ENCODE measurements around the gene ZNF646.
"Not testable (repeated sequence)": the region's sequence is repeated elsewhere in the genome, so short reads cannot be mapped to it uniquely, and the experiment has no call there.

The ZNF646 gene

DNA sequence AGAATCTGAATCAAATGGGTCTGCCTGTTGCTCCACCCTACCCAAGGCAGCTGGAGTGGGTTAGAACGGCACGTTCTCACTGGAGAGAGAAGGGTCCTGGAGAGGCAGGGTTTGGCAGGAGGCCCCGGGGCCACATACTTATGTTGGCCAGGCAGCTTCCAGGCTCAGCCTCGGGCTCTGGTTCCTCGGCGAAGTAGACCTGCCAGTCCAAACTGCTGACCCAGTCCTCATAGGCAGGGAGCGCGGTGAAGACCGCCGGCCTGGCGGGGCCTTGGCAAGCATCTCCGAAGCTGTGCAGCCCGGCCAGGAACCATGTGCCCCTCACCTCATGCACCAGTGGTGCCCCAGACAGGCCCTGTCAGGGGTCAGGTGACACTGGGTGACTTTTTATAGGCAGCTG lies 9.8 kb downstream of the ZNF646 start:
- no peak for DNase-seq (ENCODE audit: low read depth)

DNA sequence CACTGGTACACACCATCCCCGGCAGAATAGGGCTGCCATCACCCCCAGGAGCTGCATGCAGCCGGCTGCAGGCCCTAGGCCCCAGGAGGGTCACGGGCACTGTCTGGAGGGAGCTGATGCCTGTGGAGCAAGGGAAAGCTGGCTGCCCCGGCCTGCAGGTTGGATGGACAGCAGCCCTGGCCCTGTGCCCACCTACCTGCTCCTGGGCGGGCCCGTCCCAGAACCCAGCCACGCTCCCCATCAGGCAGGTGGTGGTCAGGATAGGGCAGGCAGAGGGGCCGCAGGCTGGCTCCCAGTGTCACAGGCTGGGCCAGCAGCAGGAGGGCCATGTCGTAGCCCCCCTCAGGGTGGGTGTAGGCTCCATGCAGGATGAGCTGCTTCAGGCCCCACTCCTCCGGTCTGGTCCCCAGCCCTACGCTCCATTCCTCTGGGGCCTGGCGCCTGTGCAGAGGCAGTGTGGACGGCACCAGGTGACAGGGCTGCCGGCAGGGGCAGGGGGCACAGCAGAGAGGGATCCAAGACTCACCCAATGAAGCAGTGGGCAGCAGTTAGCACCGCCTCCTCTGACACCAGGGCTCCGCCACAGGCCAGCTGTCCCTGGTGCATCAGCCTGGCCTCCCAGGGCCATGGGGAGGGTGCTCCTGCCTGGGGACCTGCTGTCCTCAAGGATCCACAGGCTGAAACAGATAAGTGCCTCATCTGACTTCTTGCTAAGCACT lies 10.5 kb downstream of the ZNF646 start:
- no peak for DNase-seq (ENCODE audit: low read depth)

DNA sequence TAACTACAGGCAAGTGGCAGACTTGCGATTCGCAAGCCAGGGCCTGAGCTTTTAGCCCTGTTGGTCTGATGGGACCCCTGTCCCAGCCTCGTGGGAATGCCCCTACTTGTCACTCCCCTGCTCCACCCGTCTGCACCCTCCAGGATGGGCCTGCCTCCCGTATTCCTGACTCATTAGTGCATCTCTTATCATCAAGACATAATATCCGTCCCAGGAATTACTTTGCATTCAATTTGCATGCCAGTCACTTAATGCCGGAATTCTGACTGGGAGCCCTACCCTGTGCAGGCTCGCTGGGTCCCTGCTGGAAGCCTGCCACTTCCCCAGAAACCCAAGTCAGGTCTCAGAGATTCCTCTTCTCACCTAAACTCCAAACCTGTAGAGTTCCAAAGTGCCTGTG lies 11.2 kb downstream of the ZNF646 start:
- DNase-seq (ENCODE audit: low read depth), result no peak

DNA sequence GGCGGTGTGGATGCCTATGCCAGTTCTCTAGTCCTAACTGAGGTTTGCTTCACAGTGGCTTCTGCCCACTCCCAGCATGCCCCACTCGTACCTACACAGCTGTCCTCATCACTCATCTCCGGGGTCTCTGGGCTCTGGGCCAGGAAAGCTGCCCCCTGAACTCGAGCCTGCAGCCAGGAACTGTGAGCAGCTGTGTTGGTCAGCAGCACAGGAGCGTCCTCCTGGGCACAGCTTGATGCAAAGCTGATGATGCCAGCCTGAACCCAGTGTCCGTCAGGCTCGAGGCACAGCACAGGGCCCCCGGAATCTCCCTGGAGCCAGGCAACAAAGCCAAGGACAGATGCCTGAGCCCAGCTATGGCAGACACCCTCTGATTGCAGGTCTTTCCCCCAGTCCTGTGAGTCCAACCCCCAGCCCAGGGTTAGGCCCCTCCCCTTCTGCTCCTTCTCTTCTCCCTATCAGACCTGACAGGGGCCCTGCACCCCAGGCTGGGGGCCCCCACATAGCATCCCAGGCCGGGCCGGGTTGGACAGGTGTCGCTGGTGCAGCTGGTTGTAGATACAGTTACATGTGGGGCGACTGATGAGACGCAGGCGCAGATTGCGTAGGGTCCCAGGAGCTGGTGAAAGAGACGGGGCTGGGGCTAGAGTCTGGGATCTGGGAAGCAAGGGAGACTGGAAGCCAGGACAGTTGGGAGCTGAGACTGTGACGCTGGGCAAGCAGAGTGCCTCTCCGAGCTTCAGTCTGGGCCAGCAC lies 11.8 kb downstream of the ZNF646 start:
- no peak for DNase-seq (ENCODE audit: low read depth)

DNA sequence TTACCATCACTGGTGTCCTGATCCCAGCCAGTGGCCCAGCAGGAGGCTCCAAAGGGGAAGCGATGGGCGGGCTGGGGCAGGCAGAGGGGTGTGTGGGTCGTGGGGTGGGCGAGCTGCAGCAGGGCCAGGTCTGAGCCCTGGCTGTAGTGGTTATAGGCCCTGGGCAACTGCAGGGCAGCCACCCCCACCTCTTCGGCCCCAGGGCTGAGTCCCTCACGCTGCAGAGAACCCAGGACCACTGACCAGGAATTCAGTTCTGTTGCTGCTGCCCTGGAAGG lies 12.3 kb downstream of the ZNF646 start:
- no peak for DNase-seq (ENCODE audit: low read depth)

DNA sequence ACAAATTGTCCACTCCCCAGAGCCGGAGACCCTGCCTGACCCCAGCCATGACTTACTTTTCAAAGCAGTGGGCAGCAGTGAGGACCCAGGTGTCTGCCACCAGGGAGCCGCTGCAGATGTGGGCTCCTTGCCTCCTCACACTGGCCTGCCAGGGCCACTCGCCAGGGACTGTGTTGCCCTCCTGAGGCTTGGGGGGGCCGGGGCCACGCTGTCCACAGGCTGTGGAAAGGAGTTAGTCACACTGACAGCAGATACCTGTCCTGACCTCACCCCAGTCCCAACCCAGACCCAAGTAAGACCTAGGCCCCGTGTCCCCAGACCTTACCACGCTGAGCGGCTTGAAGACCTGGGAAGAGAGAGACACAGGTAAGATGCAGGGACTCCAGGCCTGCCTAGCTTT lies 13.3 kb downstream of the ZNF646 start:
- DNase-seq (ENCODE audit: low read depth), result no peak

DNA sequence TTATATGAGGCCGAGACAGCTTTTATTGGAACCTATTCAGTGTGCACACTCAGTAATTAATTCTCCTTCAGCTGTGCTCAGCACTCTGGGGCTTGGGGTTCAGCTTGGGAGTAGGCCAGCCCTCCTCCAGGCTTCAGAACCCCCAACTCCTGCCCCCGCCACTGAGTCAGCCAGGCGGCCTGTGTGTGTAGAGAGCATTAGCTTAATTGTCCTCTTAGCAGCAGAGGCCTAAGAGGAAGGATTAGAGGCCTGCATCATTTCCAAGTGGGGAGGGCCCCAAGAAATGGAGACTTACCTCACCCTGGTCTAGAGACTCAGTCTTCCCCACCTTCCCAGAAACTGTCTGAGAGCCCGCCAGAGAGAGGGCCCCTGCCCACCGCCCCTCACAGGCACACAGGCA lies 13.7 kb downstream of the ZNF646 start:
- DNase-seq (ENCODE audit: low read depth), result no peak

DNA sequence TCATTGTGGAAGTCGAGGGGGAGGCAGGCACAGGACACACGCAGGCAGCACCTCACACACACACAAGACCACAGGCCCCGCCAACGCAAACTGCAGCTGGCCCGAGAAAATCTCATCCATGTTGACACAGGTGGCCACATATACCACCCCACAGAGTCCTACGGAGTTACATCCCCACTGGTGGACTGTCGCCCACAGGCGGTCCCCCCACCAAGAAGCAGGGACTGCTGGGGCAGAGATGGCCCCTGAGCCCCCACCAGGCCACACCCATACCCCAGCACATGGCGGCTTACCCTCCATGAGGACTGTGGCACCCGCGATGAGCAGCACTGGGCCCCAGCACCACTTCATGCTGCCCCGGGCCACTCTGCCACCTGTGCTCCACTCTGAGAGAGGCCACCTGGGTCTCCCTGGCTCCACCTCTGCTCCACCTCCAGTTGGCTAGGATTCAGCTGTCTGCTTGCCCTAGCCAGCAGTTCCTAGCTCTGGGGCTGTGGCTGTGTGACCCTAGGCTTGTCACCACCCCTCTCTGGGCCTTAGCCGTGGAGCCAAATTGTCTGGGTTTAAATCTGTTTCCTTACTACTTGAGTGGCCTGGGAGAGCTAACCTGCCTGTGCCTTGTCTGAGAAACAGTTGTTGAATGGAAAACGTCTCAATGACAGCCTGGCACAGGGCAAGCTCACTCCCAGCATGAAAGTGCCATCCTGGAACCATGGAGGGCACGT lies 14.4 kb downstream of the ZNF646 start, which contains the start of gene PRSS53:
PRSS53 (minus strand) TSS at position 485 of the 725 bp plus-strand sequence; CDS start at position 351, 134 bp downstream.
- DNase-seq (ENCODE audit: low read depth), result no peak

DNA sequence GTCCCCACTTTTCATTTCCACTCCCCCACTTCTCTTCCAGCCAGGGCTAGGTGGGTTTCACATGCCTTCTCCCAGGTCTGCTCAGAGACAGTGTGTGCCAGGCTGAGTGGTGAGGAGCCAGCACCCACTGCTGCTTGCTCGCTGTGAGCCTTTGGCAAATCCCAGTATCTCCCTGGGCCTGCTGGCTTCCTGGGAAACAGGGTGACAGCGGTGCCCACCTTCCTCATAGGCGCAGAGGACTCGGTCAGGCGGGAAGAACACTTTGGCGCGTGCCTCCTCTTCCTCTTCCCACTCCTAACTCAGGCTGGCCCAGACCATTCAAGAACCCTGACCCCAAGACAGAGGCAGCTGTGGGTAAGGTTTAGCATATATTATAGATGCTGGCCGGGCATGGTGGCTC lies 15.0 kb downstream of the ZNF646 start:
- no peak for DNase-seq (ENCODE audit: low read depth)

DNA sequence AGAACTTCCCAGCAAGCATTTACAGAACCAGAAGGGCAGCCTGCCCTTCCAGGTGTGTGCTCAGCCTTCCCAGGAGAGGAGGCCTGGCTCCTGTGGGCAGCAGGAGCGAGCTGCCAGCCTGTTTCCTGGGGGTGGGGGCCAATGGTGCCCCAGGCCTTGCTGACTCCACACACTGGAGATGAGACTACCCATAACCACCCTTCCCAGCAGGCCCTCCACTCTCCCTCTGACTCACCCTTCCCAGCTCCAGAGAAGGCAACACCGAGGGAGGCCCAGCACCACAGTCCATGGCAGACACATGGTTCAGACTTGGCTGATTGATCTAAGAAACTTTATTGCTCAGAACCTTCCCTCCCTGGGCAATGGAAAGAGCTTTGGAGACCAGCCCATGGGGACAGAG lies 16.3 kb downstream of the ZNF646 start:
- DNase-seq (ENCODE audit: low read depth), result no peak

DNA sequence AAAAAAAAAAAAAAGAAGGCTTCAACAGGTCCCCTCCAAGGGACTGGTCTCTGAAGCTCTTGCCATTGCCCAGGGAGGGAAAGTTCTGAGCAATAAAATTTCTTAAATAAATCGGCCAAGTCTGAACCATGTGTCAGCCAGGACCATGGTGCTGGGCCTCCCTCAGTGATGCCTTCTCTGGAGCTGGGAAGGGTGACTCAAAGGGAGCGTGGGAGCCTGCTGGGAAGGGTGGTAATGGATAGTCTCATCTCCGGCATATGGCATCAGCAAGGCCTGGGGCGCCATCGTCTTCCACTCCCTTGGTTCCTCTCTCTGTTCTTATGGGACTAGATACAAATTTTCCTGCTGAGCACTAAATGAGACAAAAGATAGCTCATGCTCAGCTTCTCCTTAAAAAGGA lies 18.1 kb downstream of the ZNF646 start:
- DNase-seq (ENCODE audit: low read depth), result no peak

DNA sequence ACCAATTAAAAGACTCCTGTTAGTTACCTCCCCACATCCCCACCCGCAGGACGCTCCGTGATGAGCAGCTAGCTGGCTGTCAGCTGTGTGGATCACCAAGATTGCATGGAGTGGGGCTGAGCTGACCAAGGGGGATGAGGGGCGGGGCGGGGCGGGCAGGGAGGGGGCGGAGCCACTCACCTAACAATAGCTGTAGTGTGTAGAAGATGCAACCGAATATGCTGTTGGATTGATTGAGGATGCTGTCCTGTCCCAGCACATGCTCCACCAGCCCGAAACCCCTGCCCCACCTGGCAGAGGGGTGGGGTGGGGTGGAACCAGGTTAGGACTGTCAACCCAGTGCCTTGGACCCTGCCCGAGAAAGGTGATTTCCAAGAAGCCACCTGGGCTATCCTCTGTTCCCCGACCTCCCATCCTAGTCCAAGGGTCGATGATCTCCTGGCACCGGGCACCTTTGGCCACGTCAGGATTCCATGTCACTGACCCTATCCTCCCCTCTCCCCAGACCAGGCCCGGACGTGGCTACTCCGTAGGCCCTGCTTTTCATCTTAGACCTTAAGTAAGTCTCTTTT lies 19.0 kb downstream of the ZNF646 start:
- DNase-seq (ENCODE audit: low read depth), result no peak

DNA sequence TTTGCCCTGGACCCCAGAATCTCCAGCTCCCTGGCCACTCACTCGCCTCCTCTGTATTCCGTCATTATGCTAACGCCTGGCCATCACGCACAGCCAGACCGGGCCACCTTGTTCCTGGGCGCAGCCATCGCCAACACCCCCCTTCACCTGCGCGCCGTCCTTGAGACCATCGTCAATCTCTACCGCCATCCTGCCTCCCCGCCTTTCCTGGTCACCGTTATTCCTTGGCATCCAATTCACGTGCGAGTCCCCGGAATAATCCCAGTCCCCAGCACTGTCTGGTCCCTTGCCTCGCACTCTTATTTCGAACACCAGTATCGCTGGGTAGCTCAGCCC lies 19.8 kb downstream of the ZNF646 start:
- DNase-seq (ENCODE audit: low read depth), result no peak

DNA sequence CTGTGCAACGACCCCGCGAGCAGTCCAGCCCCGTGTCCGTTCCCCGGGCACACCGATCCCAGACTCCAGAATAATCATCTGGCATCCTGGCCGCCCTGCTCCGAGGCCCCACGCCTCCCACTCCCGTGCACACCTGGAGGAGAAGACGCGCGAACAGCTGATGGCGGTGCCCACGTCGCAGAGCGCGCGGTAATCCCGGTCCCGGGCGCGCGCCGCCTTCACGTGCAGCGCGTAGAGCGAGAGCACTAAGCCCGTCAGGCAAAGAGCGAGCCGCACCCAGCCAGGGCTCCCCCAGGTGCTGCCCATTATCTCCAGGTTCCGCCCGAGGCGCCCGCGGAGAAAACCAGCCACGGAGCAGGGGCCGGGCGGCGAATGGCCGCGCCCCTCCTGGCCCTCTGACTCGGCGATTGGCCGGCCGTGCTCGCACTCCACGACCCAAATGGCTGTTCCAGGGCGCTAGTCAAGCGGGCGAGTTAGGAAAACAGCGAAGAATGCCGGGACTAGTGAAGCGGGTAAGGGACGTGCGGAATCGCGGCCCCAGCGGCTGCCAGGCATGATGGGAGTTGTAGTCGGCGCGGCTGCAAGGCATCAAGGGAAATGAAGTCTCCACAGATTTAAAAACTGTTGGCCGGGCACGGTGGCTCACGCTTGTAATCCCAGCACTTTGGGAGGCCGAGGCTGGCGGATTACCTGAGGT lies 20.4 kb downstream of the ZNF646 start, which contains the start of gene VKORC1:
VKORC1 (minus strand) TSS at position 374 of the 697 bp plus-strand sequence; CDS start at position 306, 68 bp downstream.
- peak; percentile 67 for DNase-seq (ENCODE audit: low read depth)

DNA sequence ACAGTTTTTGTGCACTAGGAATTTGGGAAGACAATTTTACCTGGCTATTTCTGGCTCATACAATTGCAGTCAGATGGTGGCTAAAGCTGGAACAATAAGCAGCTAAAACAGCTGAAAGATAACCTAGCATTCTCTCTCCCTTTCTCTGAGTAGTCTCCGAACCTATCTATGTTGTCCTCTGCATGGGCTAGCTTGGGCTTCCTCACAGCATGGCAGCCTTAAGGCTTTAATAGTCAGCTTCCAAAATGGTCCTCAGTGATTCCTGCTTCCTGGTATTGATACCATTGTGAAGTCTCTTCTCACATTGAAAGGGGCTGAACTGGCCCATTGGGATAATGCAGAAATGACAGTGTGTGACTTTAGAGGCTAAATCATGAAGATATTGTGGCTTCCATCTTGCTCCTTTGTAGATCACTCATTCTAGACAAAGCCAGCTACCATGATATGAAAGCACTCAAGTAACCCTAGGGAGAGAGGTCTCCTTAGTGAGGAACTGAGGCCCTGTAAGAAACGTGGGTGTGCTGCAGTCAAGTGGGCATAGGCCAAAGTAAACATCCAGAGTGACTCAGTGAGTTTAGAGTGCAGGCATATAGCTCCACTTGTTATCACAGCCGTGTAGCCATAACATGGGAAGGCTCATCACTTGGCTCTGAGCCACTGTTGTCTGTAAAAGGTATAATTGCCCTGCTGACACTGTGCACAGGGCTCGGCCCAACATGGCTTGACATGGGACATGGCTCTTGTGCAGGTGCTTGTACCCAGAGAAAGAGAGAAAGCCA lies 25.8 kb downstream of the ZNF646 start:
- DNase-seq (ENCODE audit: low read depth), result no peak

DNA sequence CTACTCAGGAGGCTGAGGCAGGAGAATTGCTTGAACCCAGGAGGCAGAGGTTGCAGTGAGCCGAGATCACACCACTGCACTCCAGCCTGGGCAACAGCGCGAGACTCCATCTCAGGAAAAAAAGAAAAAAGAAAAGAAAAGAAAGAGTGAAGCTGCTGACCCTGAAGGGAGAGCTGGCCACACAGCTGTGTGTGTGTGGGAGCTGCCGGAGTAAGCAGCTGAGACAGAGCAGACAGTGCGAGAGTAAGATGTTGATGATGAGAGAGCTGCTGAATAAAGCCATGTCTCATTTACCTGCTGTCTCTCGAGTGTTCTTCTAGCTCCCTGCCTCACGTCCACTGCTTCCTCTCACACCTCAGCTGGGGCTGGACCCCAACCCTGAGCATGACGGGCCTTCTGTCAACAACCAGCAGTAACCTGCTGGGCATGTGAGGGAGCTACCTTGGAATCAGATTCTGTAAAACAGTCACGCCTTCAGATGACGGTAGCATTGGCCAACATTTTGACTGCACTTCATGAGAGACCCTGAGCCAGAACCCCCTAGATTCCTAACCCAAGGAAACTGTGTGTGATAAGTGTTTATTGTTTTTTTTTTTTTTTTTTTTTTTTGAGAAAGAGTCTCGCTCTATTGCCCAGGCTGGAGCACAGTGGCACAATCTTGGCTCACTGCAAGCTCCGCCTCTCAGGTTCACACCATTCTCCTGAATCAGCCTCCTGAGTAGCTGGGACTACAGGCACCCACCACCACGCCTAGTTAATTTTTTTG lies 26.8 kb downstream of the ZNF646 start:
- DNase-seq (ENCODE audit: low read depth), result not testable (repeated sequence)

DNA sequence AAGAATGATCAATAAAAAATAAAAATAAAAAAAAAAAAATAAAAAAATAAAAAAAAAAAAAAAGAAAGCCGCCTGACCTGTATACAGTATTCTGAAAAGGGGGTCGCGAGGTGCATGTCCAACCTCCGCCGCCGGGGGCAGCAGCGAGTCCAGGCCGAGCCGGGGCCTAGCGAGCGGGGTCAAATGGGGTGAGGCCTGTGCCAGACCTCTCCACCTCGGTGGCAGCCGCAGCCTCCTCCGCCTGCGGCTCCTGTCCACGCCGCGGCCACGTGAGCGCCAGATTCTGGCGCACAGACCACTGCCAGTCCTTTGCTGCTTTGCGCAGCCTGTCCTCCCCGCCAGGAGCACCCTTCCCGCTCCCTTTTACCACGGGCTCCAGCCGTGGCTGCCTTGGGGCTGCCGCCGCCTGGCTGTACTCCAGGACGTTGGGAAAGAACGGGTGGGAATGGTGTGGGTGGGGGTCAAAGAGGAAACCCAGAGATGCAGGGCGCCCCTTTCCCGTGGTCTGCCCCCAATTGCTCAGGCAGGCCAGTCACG lies 31.5 kb downstream of the ZNF646 start:
- DNase-seq (ENCODE audit: low read depth), result peak; percentile 77

DNA sequence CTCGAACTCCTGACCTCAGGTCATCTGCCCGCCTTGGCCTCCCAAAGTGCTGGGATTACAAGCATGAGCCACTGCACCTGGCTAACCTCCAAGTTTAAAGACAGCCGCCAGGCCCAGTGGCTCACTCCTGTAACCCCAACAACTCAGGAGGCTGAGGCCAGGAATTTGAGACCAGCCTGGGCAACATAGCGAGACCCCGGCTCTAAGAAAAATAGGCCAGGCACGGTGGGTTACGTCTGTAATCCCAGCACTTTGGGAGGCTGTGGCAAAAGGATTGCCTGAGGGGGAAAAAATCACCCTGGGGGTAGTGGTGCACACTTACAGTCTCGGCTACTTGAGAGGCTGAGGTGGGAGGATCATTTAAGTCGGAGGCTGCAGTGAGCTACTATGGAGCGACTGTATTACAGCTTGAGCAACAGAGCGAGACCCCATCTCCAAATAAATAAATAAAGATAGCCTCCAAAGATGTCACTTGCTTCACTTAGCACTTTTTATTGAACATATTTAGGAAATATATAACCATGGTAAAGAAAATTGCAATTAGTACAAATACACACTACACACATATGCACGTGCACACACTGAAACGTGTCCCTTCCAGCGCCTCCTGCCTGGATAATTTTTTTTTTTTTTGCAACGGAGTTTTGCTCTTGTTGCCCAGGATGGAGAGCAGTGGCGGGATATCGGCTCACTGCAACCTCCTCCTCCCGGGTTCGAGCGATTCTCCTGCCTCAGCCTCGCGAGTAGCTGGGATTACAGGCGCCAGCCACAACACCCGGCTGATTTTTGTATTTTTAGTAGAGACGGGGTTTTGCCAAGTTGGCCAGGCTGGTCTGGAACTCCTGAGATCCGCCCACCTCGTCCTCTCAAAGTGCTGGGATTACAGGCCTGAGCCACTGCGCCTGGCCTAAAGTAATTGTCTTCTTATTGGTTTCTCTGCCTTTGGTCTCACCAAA lies 32.6 kb downstream of the ZNF646 start:
- no peak for DNase-seq (ENCODE audit: low read depth)

DNA sequence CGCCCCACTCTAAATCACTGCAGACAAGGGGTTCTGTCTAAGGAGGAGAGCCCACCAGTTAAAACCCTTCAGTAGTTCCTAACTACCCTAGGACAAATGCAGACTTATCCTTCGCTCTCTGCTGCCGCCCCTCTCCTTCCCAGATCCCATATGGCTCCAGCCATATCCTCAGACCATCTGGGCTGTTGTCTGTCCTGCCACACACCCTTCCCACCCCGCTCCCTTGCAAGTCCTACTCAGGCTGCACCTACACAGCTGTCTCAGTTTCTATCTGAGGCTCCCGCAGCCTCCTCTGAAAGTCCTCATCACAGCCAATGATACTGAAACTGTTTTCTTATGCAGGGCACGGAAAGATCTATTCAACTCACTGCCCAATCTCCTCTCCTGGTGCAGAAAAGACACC lies 33.2 kb downstream of the ZNF646 start:
- no peak for DNase-seq (ENCODE audit: low read depth)
